B cell (primary cell): ENCODE results near the gene TMEM45B.

Experiments used
- EZH2 ChIP-seq: IDR thresholded peaks from 2 replicates; pipeline ENCODE4 v1.6.1; 2012; ENCODE audit warnings: borderline replicate concordance, low read depth, mild to moderate bottlenecking, moderate library complexity, low read length; ENCODE audit not compliant: insufficient read depth, poor library complexity, severe bottlenecking
- TF ChIP-seq, protein P1 (sequence below): fragments of 200-600 bp; IDR thresholded peaks from one replicate; pipeline ENCODE4 v1.8.0; 2022; ENCODE audit warnings: antibody characterized with exemption, mild to moderate bottlenecking

DNA sequence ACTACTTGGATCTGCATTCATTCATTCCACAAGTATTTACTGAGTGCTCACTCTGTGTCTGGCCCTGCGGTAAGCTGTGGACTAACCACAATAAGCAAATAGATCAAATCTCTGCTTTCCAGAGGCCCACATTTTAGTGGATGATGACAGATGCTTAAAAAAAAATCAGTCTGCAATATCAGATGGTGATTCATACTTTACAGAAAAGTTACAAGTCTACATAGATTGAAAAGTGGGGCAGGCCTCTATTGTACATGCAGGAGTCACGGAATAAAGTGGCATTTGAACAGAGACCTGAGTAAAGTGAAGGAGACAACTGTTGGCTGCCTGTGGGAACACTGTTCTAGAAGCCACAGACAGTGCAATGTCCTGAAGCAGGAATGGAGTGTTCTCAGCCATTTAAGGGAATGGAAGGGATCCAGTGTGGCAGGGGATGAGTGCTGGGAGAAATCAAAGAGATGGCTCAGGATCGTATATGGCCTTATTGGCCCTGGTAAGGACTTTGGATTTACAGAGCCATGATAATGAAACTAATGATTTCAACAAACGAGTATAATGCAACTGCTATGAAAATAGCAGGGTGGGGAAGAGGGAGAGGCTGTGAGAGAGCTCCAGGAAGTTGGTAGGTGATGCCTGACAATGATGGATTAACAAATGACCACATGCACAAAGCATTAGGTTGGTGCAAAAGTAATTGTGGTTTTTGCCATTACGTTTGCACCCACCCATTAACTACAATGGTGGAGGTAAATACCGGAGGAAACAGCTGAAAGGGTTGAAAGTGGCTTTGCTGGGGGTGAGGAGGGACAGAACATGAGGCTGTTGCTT lies 31.1 kb downstream of the TMEM45B start:
- no peak for TF ChIP-seq EZH2
- TF ChIP-seq, protein P1, sequence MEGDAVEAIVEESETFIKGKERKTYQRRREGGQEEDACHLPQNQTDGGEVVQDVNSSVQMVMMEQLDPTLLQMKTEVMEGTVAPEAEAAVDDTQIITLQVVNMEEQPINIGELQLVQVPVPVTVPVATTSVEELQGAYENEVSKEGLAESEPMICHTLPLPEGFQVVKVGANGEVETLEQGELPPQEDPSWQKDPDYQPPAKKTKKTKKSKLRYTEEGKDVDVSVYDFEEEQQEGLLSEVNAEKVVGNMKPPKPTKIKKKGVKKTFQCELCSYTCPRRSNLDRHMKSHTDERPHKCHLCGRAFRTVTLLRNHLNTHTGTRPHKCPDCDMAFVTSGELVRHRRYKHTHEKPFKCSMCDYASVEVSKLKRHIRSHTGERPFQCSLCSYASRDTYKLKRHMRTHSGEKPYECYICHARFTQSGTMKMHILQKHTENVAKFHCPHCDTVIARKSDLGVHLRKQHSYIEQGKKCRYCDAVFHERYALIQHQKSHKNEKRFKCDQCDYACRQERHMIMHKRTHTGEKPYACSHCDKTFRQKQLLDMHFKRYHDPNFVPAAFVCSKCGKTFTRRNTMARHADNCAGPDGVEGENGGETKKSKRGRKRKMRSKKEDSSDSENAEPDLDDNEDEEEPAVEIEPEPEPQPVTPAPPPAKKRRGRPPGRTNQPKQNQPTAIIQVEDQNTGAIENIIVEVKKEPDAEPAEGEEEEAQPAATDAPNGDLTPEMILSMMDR = no peak
